Measurements from ENCODE around the gene DLGAP4.

Gene DLGAP4

GRCh38 chr20:36543184-36544133 is 237.3 kb downstream of the DLGAP4 start:
- no peaks in the 10 kb centered on the region for H3K27me3 ChIP-seq (replicated peaks; ENCODE audit: insufficient read depth, low read length)
- no peaks in the 10 kb centered on the region for H3K9me3 ChIP-seq (replicated peaks; ENCODE audit: insufficient read depth, low read length)
- no peak overlapping the region for H3K27ac ChIP-seq (ENCODE audit: low read length)
- H3F3A ChIP-seq (ENCODE audit: insufficient read depth, low read length) = 0 out of 2 replicates have a peak, but pooled peaks cover 3% of the 10 kb centered on the region
- H3K9ac ChIP-seq (ENCODE audit: low read length) = no peak overlapping the region
- no peaks in the 10 kb centered on the region for H4K20me1 ChIP-seq (ENCODE audit: insufficient read depth, low read length)
- no peak for DNase-seq
- no peak for TF ChIP-seq EZH2phosphoT487 (IDR thresholded peaks at IDR 0.05; ENCODE audit: low read length)
- TF ChIP-seq EZH2 (optimal IDR thresholded peaks at IDR 0.05; ENCODE audit: low read depth, low read length) = no peak
- TF ChIP-seq, protein P1, sequence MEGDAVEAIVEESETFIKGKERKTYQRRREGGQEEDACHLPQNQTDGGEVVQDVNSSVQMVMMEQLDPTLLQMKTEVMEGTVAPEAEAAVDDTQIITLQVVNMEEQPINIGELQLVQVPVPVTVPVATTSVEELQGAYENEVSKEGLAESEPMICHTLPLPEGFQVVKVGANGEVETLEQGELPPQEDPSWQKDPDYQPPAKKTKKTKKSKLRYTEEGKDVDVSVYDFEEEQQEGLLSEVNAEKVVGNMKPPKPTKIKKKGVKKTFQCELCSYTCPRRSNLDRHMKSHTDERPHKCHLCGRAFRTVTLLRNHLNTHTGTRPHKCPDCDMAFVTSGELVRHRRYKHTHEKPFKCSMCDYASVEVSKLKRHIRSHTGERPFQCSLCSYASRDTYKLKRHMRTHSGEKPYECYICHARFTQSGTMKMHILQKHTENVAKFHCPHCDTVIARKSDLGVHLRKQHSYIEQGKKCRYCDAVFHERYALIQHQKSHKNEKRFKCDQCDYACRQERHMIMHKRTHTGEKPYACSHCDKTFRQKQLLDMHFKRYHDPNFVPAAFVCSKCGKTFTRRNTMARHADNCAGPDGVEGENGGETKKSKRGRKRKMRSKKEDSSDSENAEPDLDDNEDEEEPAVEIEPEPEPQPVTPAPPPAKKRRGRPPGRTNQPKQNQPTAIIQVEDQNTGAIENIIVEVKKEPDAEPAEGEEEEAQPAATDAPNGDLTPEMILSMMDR (IDR thresholded peaks at IDR 0.05; ENCODE audit: low read length) = no peak
- no peaks in the 10 kb centered on the region for H3K4me1 ChIP-seq (ENCODE audit: low read length)
- no peaks in the 10 kb centered on the region for H3K79me2 ChIP-seq (ENCODE audit: low read length)
- H3K9me2 ChIP-seq (replicated peaks; ENCODE audit: insufficient read depth, low read length) = no peaks in the 10 kb centered on the region
- no peak overlapping the region for H2AFZ ChIP-seq (ENCODE audit: low read length)
- no peak overlapping the region for H3K4me3 ChIP-seq (ENCODE audit: low read length)
- no peak overlapping the region for H3K4me2 ChIP-seq (ENCODE audit: low read depth, low read length)
- H3K36me3 ChIP-seq (replicated peaks; ENCODE audit: insufficient read depth, low read length) = no peaks in the 10 kb centered on the region

GRCh38 chr20:36544134-36545018 is 238.2 kb downstream of the DLGAP4 start:
- no peaks in the 10 kb centered on the region for H3K36me3 ChIP-seq (replicated peaks; ENCODE audit: insufficient read depth, low read length)
- no peaks in the 10 kb centered on the region for H3K27me3 ChIP-seq (replicated peaks; ENCODE audit: insufficient read depth, low read length)
- no peak for DNase-seq
- no peaks in the 10 kb centered on the region for H3K9me3 ChIP-seq (replicated peaks; ENCODE audit: insufficient read depth, low read length)
- 0 out of 2 replicates have a peak, but pooled peaks cover 3% of the 10 kb centered on the region for H3F3A ChIP-seq (ENCODE audit: insufficient read depth, low read length)
- H3K9ac ChIP-seq (ENCODE audit: low read length) = no peak overlapping the region
- H3K27ac ChIP-seq (ENCODE audit: low read length) = no peak overlapping the region
- no peaks in the 10 kb centered on the region for H3K4me1 ChIP-seq (ENCODE audit: low read length)
- H3K9me2 ChIP-seq (replicated peaks; ENCODE audit: insufficient read depth, low read length) = no peaks in the 10 kb centered on the region
- no peak overlapping the region for H3K4me2 ChIP-seq (ENCODE audit: low read depth, low read length)
- no peak overlapping the region for H2AFZ ChIP-seq (ENCODE audit: low read length)
- no peak overlapping the region for H3K4me3 ChIP-seq (ENCODE audit: low read length)
- TF ChIP-seq, protein P1 (IDR thresholded peaks at IDR 0.05; ENCODE audit: low read length) = no peak
- TF ChIP-seq EZH2phosphoT487 (IDR thresholded peaks at IDR 0.05; ENCODE audit: low read length) (no peak), EZH2 (optimal IDR thresholded peaks at IDR 0.05; ENCODE audit: low read depth, low read length) (no peak)
- H4K20me1 ChIP-seq (ENCODE audit: insufficient read depth, low read length) = no peaks in the 10 kb centered on the region
- no peaks in the 10 kb centered on the region for H3K79me2 ChIP-seq (ENCODE audit: low read length)

DNA sequence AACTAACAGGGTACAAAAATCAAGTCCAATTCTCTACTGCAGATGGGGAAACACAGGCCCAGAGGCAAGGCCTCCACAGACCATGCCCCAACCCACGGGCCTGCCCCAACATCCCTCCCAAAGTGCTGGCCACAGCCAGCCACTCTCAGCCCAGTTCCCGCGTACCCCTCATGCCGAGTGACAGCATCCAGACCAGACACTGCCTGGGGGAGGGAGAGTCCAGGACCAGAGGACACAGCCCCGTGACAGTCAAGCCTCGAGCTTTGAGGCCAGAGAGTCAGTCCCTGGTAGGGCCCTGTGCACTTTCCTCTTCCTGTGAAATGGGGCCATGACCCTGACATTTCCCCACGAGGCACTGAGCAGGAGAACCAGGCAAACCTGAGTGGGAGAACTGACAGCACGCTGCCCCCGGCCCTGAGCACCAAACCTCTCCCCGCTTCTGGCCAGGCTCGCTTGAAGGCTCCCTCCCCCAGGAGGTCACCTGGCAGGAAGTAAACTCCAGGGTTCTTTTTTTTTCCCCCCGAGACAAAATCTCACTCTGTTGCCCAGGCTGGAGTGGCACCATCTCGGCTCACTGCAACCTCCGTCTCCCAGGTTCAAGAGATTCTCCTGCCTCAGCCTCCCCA is 240.1 kb downstream of the DLGAP4 start:
- Histone ChIP-seq H3K36me3 (replicated peaks; ENCODE audit: insufficient read depth, low read length) (no peaks in the 10 kb centered on the region), H3K4me2 (ENCODE audit: low read depth, low read length) (no peak overlapping the region), H3F3A (ENCODE audit: insufficient read depth, low read length) (no peaks in the 10 kb centered on the region), H3K9me2 (replicated peaks; ENCODE audit: insufficient read depth, low read length) (no peaks in the 10 kb centered on the region), H3K27ac (ENCODE audit: low read length) (no peak overlapping the region), H3K9me3 (replicated peaks; ENCODE audit: insufficient read depth, low read length) (no peaks in the 10 kb centered on the region), H3K4me3 (ENCODE audit: low read length) (no peak overlapping the region), H4K20me1 (ENCODE audit: insufficient read depth, low read length) (no peaks in the 10 kb centered on the region), H3K27me3 (replicated peaks; ENCODE audit: insufficient read depth, low read length) (no peaks in the 10 kb centered on the region), H3K9ac (ENCODE audit: low read length) (no peak overlapping the region), H2AFZ (ENCODE audit: low read length) (no peak overlapping the region), H3K4me1 (ENCODE audit: low read length) (no peaks in the 10 kb centered on the region), H3K79me2 (ENCODE audit: low read length) (no peaks in the 10 kb centered on the region)
- TF ChIP-seq EZH2 (optimal IDR thresholded peaks at IDR 0.05; ENCODE audit: low read depth, low read length) = no peak
- TF ChIP-seq, protein P1 (IDR thresholded peaks at IDR 0.05; ENCODE audit: low read length) = no peak
- no peak for TF ChIP-seq EZH2phosphoT487 (IDR thresholded peaks at IDR 0.05; ENCODE audit: low read length)
- no peak for DNase-seq
